OCI-LY1 (cell line): Measurements from ENCODE around the gene LIMCH1.

Experiments
- H2AFZ ChIP-seq: fragments of 200-600 bp; sonication (generic), shearing (Covaris generic); 2 replicates; pipeline ENCODE4 v1.6.0; 2014; ENCODE audit warnings: antibody characterized with exemption, mild to moderate bottlenecking, low read length
- H3F3A ChIP-seq: fragments of 200-600 bp; sonication (generic), shearing (Covaris generic); 2 replicates; pipeline ENCODE4 v1.6.0; 2014; ENCODE audit warnings: mild to moderate bottlenecking, antibody characterized with exemption, low read length, moderate library complexity; ENCODE audit not compliant: insufficient read depth
- H3K27ac ChIP-seq: fragments of 200-600 bp; sonication (generic); 2 replicates; pipeline ENCODE4 v1.5.1; 2014; ENCODE audit warnings: low read length, mixed run types, mild to moderate bottlenecking, low read depth; ENCODE audit not compliant: poor library complexity, severe bottlenecking
- H3K27me3 ChIP-seq: fragments of 200-600 bp; sonication (generic); 2 replicates; pipeline ENCODE4 v1.6.0; 2014; ENCODE audit warnings: antibody characterized with exemption, mild to moderate bottlenecking, low read length, moderate library complexity; ENCODE audit not compliant: insufficient read depth
- H3K36me3 ChIP-seq: fragments of 200-600 bp; sonication (generic); 2 replicates; pipeline ENCODE4 v1.6.1; 2014; ENCODE audit warnings: mild to moderate bottlenecking, antibody characterized with exemption, low read length, moderate library complexity, mixed read lengths; ENCODE audit not compliant: insufficient read depth
- H3K4me1 ChIP-seq: fragments of 200-600 bp; sonication (generic); 2 replicates; pipeline ENCODE4 v1.5.1; 2014; ENCODE audit warnings: mild to moderate bottlenecking, low read length, moderate library complexity; ENCODE audit not compliant: insufficient read depth, severe bottlenecking
- H3K4me2 ChIP-seq: fragments of 200-600 bp; sonication (generic), shearing (Covaris generic); 2 replicates; pipeline ENCODE4 v1.6.1; 2014; ENCODE audit warnings: low read length
- H3K4me3 ChIP-seq: fragments of 200-600 bp; sonication (generic); 2 replicates; pipeline ENCODE4 v1.5.1; 2014; ENCODE audit warnings: low read length, low read depth, mild to moderate bottlenecking, mixed read lengths; ENCODE audit not compliant: poor library complexity, severe bottlenecking
- H3K79me2 ChIP-seq: fragments of 200-600 bp; shearing (Covaris generic); 2 replicates; pipeline ENCODE4 v1.6.1; 2016; ENCODE audit warnings: mixed run types, low read length, mixed read lengths; ENCODE audit not compliant: insufficient read depth
- H3K9ac ChIP-seq: fragments of 200-600 bp; sonication (generic), shearing (Covaris generic); 2 replicates; pipeline ENCODE4 v1.6.1; 2014; ENCODE audit warnings: mild to moderate bottlenecking, low read length, mixed read lengths
- H3K9me2 ChIP-seq: fragments of 200-600 bp; sonication (generic), shearing (Covaris generic); 2 replicates; pipeline ENCODE4 v1.6.1; 2014; ENCODE audit warnings: low read depth, mild to moderate bottlenecking, low read length, mixed read lengths
- H3K9me3 ChIP-seq: fragments of 200-600 bp; shearing (Covaris generic); 2 replicates; pipeline ENCODE4 v1.6.1; 2014; ENCODE audit warnings: low read length, mixed read lengths
- H4K20me1 ChIP-seq: fragments of 200-600 bp; sonication (generic), shearing (Covaris generic); 2 replicates; pipeline ENCODE4 v1.6.0; 2016; ENCODE audit warnings: mild to moderate bottlenecking, low read length; ENCODE audit not compliant: insufficient read depth
- EZH2 ChIP-seq: fragments of 200-600 bp; sonication (generic), shearing (Covaris generic); IDR thresholded peaks from 2 replicates; pipeline ENCODE4 v1.8.0; 2017; ENCODE audit warnings: borderline replicate concordance, mixed run types, mild to moderate bottlenecking, antibody characterized with exemption, low read length, moderate library complexity, mixed read lengths
- TF ChIP-seq, protein P1 (sequence below): fragments of 200-600 bp; sonication (generic), shearing (Covaris generic); IDR thresholded peaks from 2 replicates; pipeline ENCODE4 v1.5.1; 2017; ENCODE audit warnings: mild to moderate bottlenecking, antibody characterized with exemption, low read length, moderate library complexity, mixed read lengths

Gene LIMCH1

DNA sequence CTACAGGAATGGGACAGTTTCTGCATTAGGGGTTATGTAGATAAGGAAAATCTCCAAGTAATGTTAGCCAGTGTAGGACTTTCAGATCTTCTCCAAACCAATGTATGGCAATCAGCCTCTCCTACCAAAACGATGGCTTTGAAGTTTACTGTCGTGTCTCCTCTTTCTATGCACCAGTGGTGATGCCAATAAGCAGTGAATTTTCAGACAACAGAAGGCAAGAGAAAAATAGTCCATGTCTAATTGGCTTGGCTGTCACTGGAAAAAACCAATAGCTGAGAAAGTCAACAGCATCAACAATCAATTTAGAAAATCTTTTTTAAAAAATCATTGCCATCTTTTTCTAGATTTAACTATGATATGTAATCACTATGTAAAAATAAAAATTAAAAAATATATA is 35.0 kb downstream of the LIMCH1 start:
- no peak overlapping the region for H3K4me3 ChIP-seq
- no peaks in the 10 kb centered on the region for H3K9me3 ChIP-seq
- H3K27ac ChIP-seq = no peak overlapping the region
- H2AFZ ChIP-seq = no peak overlapping the region
- TF ChIP-seq, protein P1, sequence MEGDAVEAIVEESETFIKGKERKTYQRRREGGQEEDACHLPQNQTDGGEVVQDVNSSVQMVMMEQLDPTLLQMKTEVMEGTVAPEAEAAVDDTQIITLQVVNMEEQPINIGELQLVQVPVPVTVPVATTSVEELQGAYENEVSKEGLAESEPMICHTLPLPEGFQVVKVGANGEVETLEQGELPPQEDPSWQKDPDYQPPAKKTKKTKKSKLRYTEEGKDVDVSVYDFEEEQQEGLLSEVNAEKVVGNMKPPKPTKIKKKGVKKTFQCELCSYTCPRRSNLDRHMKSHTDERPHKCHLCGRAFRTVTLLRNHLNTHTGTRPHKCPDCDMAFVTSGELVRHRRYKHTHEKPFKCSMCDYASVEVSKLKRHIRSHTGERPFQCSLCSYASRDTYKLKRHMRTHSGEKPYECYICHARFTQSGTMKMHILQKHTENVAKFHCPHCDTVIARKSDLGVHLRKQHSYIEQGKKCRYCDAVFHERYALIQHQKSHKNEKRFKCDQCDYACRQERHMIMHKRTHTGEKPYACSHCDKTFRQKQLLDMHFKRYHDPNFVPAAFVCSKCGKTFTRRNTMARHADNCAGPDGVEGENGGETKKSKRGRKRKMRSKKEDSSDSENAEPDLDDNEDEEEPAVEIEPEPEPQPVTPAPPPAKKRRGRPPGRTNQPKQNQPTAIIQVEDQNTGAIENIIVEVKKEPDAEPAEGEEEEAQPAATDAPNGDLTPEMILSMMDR = no peak
- TF ChIP-seq EZH2 = no peak
- H3K27me3 ChIP-seq = no peaks in the 10 kb centered on the region
- no peaks in the 10 kb centered on the region for H3F3A ChIP-seq
- H3K9me2 ChIP-seq = no peaks in the 10 kb centered on the region
- H3K4me2 ChIP-seq = no peak overlapping the region
- no peak overlapping the region for H3K9ac ChIP-seq
- no peaks in the 10 kb centered on the region for H3K36me3 ChIP-seq
- H4K20me1 ChIP-seq = no peaks in the 10 kb centered on the region
- no peaks in the 10 kb centered on the region for H3K4me1 ChIP-seq
- no peaks in the 10 kb centered on the region for H3K79me2 ChIP-seq

DNA sequence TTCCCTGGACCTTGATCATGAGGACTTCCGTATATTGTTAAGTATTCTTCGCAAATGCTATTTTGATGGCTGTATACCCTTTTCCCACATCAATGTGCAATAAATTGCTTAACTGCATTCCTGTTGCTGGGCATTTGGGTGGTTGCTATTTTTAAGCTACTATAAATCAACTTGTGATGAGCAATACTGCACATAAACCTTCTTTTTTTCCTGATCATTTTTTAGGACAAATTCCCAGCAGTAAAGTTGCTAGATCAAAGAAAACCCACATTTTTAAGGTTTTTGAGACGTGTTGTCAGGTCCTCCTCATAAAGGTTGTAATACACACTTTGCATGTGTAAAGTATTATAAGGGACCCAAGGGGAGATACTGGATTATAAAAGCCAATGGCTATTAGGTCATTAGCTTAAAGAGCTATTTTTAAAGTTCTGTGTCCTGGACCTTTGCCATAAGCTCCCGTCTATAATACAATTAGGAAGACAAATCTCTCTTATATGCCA is 35.6 kb downstream of the LIMCH1 start:
- H3K9me2 ChIP-seq = no peaks in the 10 kb centered on the region
- H3K79me2 ChIP-seq = no peaks in the 10 kb centered on the region
- H3K4me1 ChIP-seq = no peaks in the 10 kb centered on the region
- H3K9me3 ChIP-seq = no peaks in the 10 kb centered on the region
- no peaks in the 10 kb centered on the region for H3F3A ChIP-seq
- H3K4me2 ChIP-seq = no peak overlapping the region
- no peaks in the 10 kb centered on the region for H3K36me3 ChIP-seq
- H4K20me1 ChIP-seq = no peaks in the 10 kb centered on the region
- TF ChIP-seq EZH2 = no peak
- TF ChIP-seq, protein P1 = no peak
- no peak overlapping the region for H3K4me3 ChIP-seq
- H3K9ac ChIP-seq = no peak overlapping the region
- H3K27me3 ChIP-seq = no peaks in the 10 kb centered on the region
- H3K27ac ChIP-seq = no peak overlapping the region
- H2AFZ ChIP-seq = no peak overlapping the region

DNA sequence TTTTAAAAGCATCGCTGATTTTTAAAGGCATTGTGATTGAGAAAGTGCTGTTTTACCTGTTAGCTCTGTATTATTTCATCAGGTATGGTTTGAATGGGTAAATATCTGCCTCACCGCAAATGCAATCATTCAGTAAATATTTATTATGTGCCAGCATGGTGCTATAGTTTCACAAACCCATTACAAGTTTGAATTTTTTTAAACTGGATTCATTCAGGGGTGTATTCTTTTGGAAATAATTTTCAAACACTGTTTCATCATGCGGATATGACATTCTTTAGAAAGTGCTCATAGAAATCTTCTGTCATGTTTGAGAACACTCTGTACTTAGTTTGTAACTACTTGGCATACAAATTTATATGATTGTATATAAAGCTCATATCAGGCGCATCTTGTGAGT is 37.2 kb downstream of the LIMCH1 start:
- Histone ChIP-seq H3K9ac (no peak overlapping the region), H3K4me3 (no peak overlapping the region), H2AFZ (no peak overlapping the region), H3K36me3 (no peaks in the 10 kb centered on the region), H4K20me1 (no peaks in the 10 kb centered on the region), H3K4me2 (no peak overlapping the region), H3K9me3 (no peaks in the 10 kb centered on the region), H3K9me2 (no peaks in the 10 kb centered on the region), H3K4me1 (no peaks in the 10 kb centered on the region), H3K27ac (no peak overlapping the region), H3K27me3 (no peaks in the 10 kb centered on the region), H3F3A (no peaks in the 10 kb centered on the region), H3K79me2 (no peaks in the 10 kb centered on the region)
- TF ChIP-seq, protein P1 = no peak
- TF ChIP-seq EZH2 = no peak
